CD4-positive, alpha-beta T cell treated with Interleukin-21 for 1 hour (primary cell): ENCODE data around the gene CSPG4.

Experiments used
- DNase-seq: peaks from one replicate; pipeline ENCODE4 v3.0.0-alpha.2; 2020

CSPG4 gene

GRCh38 chr15:75666823-75667501 lies 45.7 kb downstream of the CSPG4 start:
- DNase-seq, result no peak

GRCh38 chr15:75663931-75664421 lies 48.7 kb downstream of the CSPG4 start:
- DNase-seq, result no peak

GRCh38 chr15:75662823-75663519 lies 49.7 kb downstream of the CSPG4 start:
- DNase-seq, result no peak

GRCh38 chr15:75661756-75662140 lies 50.9 kb downstream of the CSPG4 start:
- DNase-seq, result no peak

GRCh38 chr15:75661100-75661755 lies 51.4 kb downstream of the CSPG4 start:
- DNase-seq, result no peak

- DNase-seq, result no peak
Measured at GRCh38 chr15:75659928-75660645, 52.6 kb downstream of the CSPG4 start.

GRCh38 chr15:75659141-75659771 lies 53.4 kb downstream of the CSPG4 start:
- no peak for DNase-seq

GRCh38 chr15:75656813-75657212 lies 55.8 kb downstream of the CSPG4 start:
- no peak for DNase-seq

GRCh38 chr15:75656331-75656730 lies 56.3 kb downstream of the CSPG4 start:
- DNase-seq, result no peak

- DNase-seq, result no peak
Measured at GRCh38 chr15:75655931-75656330, 56.7 kb downstream of the CSPG4 start.

GRCh38 chr15:75654201-75654907 lies 58.3 kb downstream of the CSPG4 start:
- no peak for DNase-seq

GRCh38 chr15:75653347-75653913 lies 59.2 kb downstream of the CSPG4 start:
- DNase-seq, result no peak

GRCh38 chr15:75651810-75652543 lies 60.7 kb downstream of the CSPG4 start:
- DNase-seq, result no peak

GRCh38 chr15:75650908-75651809 lies 61.5 kb downstream of the CSPG4 start:
- DNase-seq, result no peak

- DNase-seq, result no peak
Measured at GRCh38 chr15:75649848-75650247, 62.8 kb downstream of the CSPG4 start.

- DNase-seq, result no peak
Measured at GRCh38 chr15:75649045-75649761, 63.4 kb downstream of the CSPG4 start.

GRCh38 chr15:75648156-75649000 lies 64.3 kb downstream of the CSPG4 start:
- no peak for DNase-seq
